Mammary epithelial cell (primary cell): Measurements from ENCODE around the gene DAP.

Experiments
- EZH2 ChIP-seq: IDR thresholded peaks from 2 replicates; pipeline ENCODE4 v1.6.1; 2012; ENCODE audit warnings: low read length, inconsistent platforms, borderline replicate concordance
- TF ChIP-seq, protein P1 (sequence below), 2 donors: IDR thresholded peaks in 1 of 2; conservative IDR thresholded peaks in 1 of 2; 2 replicates each; pipeline ENCODE4 v1.5.1; 2011 to 2012; ENCODE audit warnings: inconsistent platforms in 2 of 2, low read length in 2 of 2, mild to moderate bottlenecking in 2 of 2, control low read depth in 1 of 2, low read depth in 1 of 2; ENCODE audit not compliant: insufficient read depth in 1 of 2; ENCODE audit errors: extremely low read depth in 1 of 2

DNA sequence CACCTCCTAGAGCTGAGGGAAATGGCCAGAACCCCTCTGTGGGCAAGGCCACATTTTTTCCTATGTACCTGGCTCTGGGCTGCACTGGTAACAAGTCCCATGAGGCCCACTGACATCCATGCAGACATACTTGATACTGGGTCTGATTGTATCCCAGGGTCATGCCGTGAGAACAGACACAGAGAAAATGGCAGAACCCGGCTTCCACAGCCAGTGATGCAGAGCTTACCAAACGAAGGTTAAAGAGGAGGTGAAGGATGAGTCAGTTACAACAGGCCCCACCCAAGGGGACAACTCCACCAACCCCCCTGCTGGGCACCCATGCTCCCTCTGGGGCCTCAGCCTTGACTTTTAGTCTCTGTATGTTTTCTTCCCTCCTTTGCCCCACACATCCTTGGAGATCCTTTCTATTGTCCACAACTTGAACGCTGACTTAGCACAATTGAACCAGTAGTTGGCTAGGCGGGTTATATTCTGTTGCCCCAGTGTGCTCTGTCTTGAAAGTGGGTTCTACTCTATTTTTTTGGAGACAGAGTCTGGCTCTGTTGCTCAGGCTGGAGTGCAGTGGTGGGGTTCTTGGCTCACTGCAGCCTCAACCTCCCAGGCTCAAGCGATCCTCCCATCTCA is 93.5 kb downstream of the DAP start:
- TF ChIP-seq, protein P1, sequence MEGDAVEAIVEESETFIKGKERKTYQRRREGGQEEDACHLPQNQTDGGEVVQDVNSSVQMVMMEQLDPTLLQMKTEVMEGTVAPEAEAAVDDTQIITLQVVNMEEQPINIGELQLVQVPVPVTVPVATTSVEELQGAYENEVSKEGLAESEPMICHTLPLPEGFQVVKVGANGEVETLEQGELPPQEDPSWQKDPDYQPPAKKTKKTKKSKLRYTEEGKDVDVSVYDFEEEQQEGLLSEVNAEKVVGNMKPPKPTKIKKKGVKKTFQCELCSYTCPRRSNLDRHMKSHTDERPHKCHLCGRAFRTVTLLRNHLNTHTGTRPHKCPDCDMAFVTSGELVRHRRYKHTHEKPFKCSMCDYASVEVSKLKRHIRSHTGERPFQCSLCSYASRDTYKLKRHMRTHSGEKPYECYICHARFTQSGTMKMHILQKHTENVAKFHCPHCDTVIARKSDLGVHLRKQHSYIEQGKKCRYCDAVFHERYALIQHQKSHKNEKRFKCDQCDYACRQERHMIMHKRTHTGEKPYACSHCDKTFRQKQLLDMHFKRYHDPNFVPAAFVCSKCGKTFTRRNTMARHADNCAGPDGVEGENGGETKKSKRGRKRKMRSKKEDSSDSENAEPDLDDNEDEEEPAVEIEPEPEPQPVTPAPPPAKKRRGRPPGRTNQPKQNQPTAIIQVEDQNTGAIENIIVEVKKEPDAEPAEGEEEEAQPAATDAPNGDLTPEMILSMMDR (conservative IDR thresholded peaks at IDR 0.05 in 1 of 2, IDR thresholded peaks at IDR 0.05 in 1 of 2; ENCODE audit: extremely low read depth in 1 of 2, insufficient read depth in 1 of 2, low read depth in 1 of 2, low read length in 2 of 2): no peak
- TF ChIP-seq EZH2: no peak
